T47D (cell line): ENCODE data around the gene KIZ.

ENCODE experiments used
- DNase-seq, 2 experiments: peaks; one replicate each; pipeline versions ENCODE4 v3.0.0 to v3.0.0-alpha.2; 2011 to 2012; ENCODE audit warnings: low read depth in 1 of 2, low spot score in 1 of 2
- JUND ChIP-seq: IDR thresholded peaks from 2 replicates; pipeline ENCODE4 v1.6.1; 2012; ENCODE audit warnings: low read depth
- in situ Hi-C: cut with HindIII; loops from 2 replicates; pipeline ENCODE4 v1.10.0; 2016; ENCODE audit warnings: low sequenced_read_pairs, low pct_unique_long_range_greater_than_20kb

KIZ gene

GRCh38 chr20:21133917-21134622 is 8.2 kb downstream of the KIZ start:
- DNase-seq: no peak
- in situ Hi-C loops: no loop called here
- no peak for TF ChIP-seq JUND

GRCh38 chr20:21134883-21135493 is 9.1 kb downstream of the KIZ start:
- DNase-seq: no peak
- no peak for TF ChIP-seq JUND
- in situ Hi-C loops: no loop called here

- DNase-seq: no peak
- in situ Hi-C loops: no loop called here
- TF ChIP-seq JUND: no peak
Observed at GRCh38 chr20:21136015-21136732, 10.3 kb downstream of the KIZ start.

- in situ Hi-C loops: no loop called here
- TF ChIP-seq JUND: no peak
- DNase-seq: no peak
Observed at GRCh38 chr20:21137078-21137477, 11.2 kb downstream of the KIZ start.

- TF ChIP-seq JUND: no peak
- no peak for DNase-seq
- in situ Hi-C loops: no loop called here
Observed at GRCh38 chr20:21139881-21140566, 14.1 kb downstream of the KIZ start.

- DNase-seq: no peak
- no peak for TF ChIP-seq JUND
- in situ Hi-C loops: no loop called here
Observed at GRCh38 chr20:21141825-21142224, 15.9 kb downstream of the KIZ start.

GRCh38 chr20:21143194-21143890 is 17.5 kb downstream of the KIZ start:
- in situ Hi-C loops: no loop called here
- no peak for DNase-seq
- TF ChIP-seq JUND: no peak

- in situ Hi-C loops: no loop called here
- no peak for TF ChIP-seq JUND
- no peak for DNase-seq
Observed at GRCh38 chr20:21145424-21145823, 19.5 kb downstream of the KIZ start.

- no peak for DNase-seq
- no peak for TF ChIP-seq JUND
- in situ Hi-C loops: no loop called here
Observed at GRCh38 chr20:21146215-21146614, 20.3 kb downstream of the KIZ start.

- in situ Hi-C loops: no loop called here
- no peak for DNase-seq
- TF ChIP-seq JUND: no peak
Observed at GRCh38 chr20:21147593-21147992, 21.7 kb downstream of the KIZ start.

GRCh38 chr20:21149344-21149743 is 23.5 kb downstream of the KIZ start:
- in situ Hi-C loops: no loop called here
- no peak for DNase-seq
- TF ChIP-seq JUND: no peak

- in situ Hi-C loops: no loop called here
- DNase-seq: no peak
- no peak for TF ChIP-seq JUND
Observed at GRCh38 chr20:21151791-21152190, 25.9 kb downstream of the KIZ start.
